GM19099 (cell line): Measurements from ENCODE around the gene CENPM.

ENCODE experiments used
- POLR2A ChIP-seq: IDR thresholded peaks from 3 replicates; pipeline ENCODE4 v1.6.1; 2011; ENCODE audit warnings: low read depth; ENCODE audit not compliant: insufficient read length; ENCODE audit errors: extremely low read depth

CENPM gene

GRCh38 chr22:41923595-41924276, 23.2 kb downstream of the CENPM start:
- TF ChIP-seq POLR2A = peak; percentile 36

DNA sequence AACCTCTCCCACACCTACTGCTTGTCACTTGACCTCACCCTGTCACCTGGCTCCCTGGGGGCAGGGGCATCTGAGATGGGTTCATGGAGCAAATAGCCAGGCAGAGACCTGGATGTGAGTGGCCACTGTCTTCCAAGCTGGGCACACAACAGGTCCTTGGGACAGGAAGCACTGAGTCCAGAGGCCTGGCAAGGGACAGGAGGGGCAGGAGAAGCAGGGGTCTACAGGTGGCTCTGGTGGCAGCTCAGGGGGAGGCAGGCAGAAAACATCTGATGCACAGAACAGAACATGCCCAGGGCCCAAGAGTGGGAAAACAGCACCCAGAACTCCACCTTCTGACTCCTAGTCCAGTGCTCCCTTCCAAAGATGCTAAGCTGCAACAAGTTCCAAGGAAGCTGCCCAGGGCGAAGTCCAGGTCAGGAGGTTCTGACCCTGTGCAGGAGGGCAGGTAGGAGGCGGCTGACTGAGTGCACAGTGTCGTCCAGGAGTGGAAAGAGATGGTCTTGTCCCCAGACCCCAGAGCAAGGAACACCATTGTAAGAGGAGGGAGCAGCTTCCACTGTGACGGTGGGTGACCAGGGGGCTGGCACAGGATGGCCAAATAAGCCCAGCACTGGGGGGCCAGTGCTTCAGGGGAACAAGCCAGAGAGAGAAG, 23.9 kb downstream of the CENPM start:
- peak; percentile 37 for TF ChIP-seq POLR2A

- no peak for TF ChIP-seq POLR2A
Measured at GRCh38 chr22:41922328-41922727, 24.6 kb downstream of the CENPM start.

- TF ChIP-seq POLR2A = peak; percentile 61
Measured at GRCh38 chr22:41920271-41920976, 26.5 kb downstream of the CENPM start.

DNA sequence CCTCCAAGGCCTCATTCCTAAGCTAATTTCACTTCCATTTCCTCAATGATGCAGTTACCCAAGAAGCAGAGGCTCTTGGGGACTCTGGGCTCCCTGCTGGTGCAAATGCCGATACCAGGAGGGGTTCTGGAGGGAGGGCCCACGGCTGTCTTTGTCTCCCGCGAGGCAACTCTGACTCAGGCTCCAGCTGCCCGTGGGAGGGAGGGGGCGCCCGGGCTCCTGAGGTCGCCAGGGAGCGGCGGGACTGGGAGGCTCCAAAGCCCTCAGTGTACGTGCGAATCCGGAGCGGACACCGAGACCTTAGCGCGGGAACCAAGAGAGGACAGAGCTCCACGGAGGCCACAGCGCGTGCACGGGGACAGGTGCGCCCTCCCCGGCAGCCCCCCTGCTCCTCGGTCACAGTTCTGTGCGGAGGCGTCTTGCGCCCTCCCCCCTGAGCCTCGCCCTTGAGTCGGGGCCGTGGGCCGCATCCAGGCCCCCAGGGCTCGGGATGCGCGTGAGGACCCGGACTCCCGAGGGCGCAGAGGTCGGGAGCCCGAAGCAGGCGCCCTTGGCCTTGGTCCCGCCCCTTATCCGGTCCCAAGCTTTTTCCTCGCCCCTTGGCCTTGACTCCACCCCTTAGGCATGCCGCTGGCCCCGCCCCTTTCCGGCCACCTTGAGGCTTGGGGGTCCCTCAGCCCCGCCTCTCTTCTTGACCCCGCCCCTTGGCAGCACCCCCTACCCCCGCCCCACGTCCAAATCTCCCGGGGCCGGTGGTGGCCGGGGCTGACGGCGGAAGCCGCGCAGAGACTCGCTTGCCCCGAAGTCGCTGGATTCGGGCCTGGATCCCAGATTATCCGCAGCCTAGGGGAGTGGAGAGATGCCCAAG, 27.4 kb downstream of the CENPM start:
- peak; percentile 72 for TF ChIP-seq POLR2A

GRCh38 chr22:41917903-41918791, 28.8 kb downstream of the CENPM start:
- peak; percentile 44 for TF ChIP-seq POLR2A

DNA sequence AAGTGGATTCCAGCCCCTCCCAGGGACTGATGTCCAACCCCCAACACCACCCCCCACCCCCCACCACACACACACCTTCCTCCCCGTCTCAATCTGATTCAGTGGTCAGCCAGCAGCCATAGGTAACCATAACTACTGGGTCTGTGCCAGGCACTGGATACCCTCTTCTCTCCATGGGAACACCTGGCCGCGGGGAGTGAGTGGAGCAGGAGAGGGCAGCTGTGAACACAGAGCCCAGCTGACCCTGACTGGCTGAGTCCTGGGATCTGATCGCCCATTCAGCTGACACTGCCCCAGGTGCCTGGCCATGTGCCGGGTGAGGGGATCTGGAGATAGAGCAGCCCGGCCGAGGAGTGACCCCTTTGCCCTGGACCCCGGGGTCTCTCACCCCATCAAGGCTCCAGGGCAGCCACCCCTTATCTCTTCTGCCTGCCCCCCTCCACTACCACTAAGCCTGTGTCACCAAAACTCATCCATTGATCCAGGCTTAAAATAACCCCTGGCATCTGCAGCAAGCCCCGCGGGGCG, 29.5 kb downstream of the CENPM start:
- TF ChIP-seq POLR2A = no peak

- no peak for TF ChIP-seq POLR2A
Measured at GRCh38 chr22:41916745-41917358, 30.1 kb downstream of the CENPM start.

DNA sequence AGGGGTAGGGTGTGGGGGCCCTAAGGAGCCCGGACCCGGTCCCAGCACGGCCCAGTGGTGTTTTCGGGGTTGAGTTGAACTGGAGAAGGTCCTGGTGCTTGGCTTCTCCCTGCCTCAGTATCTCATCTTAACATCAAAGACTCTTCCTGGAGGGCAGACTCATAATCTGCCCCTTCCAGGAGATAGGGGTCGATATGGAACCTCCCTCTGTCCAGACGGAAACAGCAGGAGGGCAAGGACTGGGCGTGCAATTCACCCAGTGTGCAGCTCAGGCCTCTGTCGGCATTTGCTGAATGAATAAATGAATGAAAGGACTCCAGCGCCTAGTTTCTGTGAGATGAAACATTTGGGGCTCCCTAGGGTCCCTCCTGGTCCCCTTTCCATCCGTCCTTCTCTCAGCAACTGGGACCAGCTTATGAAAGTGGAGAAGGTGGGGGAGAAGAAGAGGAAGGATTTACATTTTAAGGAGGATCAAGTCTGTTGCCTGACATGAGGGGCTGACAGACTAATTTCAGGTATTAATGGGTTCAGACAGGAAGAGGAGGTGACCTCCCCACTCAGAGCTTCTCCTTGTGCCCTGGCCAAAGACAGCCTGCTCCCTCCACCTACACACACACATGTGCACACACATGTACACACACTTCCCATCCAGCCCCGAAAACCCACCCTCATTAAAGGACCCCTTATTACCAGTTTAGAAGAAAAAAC, 31.0 kb downstream of the CENPM start:
- TF ChIP-seq POLR2A = peak; percentile 11

GRCh38 chr22:41915035-41915785, 31.7 kb downstream of the CENPM start, which contains the start of gene SHISA8:
SHISA8 (minus strand) TSS chr22:41915074; CDS start chr22:41914667, 407 bp downstream.
- peak; percentile 44 for TF ChIP-seq POLR2A

DNA sequence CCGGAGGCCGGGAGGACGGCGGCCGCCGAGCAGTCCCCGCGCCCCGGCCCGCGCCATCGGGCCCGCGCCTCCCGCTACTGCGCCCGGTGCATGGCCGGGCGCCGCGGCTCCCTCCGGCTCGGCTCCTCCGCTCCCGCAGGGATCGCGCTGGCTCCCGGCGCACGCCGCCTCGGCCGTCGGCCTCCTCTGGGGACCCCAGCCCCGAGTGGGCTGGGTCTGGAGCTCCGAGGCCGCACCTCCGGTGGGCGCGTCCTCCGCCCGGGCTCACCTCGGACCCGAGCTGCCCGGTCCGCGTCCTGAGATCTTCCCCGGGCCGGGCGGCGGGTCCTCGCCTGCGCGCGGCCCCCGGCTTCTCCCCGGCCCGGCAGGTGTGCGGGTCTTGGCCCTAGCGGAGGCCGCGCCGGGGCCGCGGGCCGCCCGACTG, 32.3 kb downstream of the CENPM start:
- TF ChIP-seq POLR2A = no peak

- TF ChIP-seq POLR2A = no peak
Measured at GRCh38 chr22:41913842-41914534, 33.0 kb downstream of the CENPM start.
